ENCODE results near the gene KRTAP12-2. TPM values are rescaled to one million over a fixed set of nuclear protein-coding genes. Genes with fewer than 3 reads are reported as not detected.
"Not testable (repeated sequence)": the region's sequence is repeated elsewhere in the genome, so short reads cannot be mapped to it uniquely, and the experiment has no call there.

Gene KRTAP12-2
- polyA plus RNA-seq, 1 experiment: not detected

- no peaks in the 10 kb centered on the region for H3K36me3 ChIP-seq (ENCODE audit: control insufficient read depth, insufficient read depth, low read length)
- peaks cover 8% of the 10 kb centered on the region for H3K27me3 ChIP-seq (ENCODE audit: control insufficient read depth, insufficient read depth, low read length)
- ChIA-PET POLR2A (no interaction called here), CTCF (no interaction called here)
- TF ChIP-seq, protein P1, sequence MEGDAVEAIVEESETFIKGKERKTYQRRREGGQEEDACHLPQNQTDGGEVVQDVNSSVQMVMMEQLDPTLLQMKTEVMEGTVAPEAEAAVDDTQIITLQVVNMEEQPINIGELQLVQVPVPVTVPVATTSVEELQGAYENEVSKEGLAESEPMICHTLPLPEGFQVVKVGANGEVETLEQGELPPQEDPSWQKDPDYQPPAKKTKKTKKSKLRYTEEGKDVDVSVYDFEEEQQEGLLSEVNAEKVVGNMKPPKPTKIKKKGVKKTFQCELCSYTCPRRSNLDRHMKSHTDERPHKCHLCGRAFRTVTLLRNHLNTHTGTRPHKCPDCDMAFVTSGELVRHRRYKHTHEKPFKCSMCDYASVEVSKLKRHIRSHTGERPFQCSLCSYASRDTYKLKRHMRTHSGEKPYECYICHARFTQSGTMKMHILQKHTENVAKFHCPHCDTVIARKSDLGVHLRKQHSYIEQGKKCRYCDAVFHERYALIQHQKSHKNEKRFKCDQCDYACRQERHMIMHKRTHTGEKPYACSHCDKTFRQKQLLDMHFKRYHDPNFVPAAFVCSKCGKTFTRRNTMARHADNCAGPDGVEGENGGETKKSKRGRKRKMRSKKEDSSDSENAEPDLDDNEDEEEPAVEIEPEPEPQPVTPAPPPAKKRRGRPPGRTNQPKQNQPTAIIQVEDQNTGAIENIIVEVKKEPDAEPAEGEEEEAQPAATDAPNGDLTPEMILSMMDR (IDR thresholded peaks at IDR 0.05; ENCODE audit: insufficient read depth, low read depth, low read length): no peak
- DNase-seq (ENCODE audit: low read depth): no peak
- H3K4me3 ChIP-seq (ENCODE audit: low read depth, low read length): no peak overlapping the region
These were observed 20.3 kb upstream of the KRTAP12-2 start for GRCh38 chr21:44686843-44687561.

DNA sequence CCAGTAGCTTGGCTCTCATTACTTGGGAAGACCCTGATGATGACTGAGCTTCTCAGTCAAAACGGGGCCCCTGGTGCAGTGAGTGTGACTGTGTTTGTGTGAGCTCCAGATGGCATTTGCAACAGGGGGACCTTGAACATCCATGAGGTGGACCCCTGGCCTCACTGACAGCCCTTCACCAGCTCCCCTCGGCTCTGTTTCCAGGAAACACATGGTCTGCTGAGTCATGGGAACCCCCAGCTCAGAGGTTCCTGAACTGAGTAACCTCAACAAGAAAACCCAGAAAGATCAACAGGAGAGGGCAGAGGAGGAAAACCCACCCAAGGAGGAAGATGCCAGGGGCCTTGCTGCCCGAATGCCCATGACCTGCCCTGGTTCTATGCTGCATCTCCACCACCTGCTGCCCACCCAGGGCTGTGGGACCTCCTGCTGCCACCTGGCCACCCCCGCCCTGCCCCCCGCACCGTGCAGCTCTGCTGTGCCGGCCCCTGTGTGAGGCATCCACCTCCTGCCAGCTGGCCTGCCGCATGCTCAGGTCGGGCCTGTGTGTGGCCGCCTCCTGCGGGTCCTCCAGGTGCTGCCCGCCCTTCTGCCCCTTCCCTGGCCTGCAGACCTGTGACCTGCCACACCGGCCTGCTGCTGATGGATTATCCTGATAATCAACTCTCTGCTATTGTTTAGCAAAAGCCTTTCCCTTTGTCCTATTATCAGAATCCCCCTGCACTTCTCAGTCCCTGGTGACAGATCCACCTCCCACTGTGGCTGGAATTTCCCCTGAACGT is 19.5 kb upstream of the KRTAP12-2 start:
- no peak overlapping the region for H3K4me3 ChIP-seq (ENCODE audit: low read depth, low read length)
- no peak for DNase-seq (ENCODE audit: low read depth)
- H3K27me3 ChIP-seq (ENCODE audit: control insufficient read depth, insufficient read depth, low read length): peaks cover 8% of the 10 kb centered on the region
- ChIA-PET POLR2A (no interaction called here), CTCF (no interaction called here)
- H3K36me3 ChIP-seq (ENCODE audit: control insufficient read depth, insufficient read depth, low read length): no peaks in the 10 kb centered on the region
- TF ChIP-seq, protein P1 (IDR thresholded peaks at IDR 0.05; ENCODE audit: insufficient read depth, low read depth, low read length): no peak

DNA sequence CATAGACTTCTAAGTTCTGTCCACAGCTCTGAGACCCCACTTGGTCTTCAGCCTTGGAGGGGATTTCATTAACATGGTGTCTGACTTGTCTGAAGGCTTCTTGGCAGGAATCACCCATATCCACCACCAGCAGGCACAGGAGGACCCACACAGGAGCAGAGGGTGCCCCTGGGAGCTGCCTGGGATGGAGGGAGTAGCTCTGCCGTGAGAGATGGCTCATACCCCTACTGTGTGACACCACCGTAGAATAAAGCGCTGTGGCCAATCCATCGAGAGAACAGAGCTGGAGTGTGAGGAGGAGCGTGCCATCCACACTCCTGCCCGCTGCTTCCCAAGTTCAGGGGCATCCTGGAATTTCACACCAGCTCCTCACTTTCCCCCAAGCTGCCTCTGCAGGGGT is 18.3 kb upstream of the KRTAP12-2 start:
- DNase-seq (ENCODE audit: low read depth); POLR2A ChIA-PET; CTCF ChIA-PET; H3K4me3 ChIP-seq (ENCODE audit: low read depth, low read length); H3K27me3 ChIP-seq (ENCODE audit: control insufficient read depth, insufficient read depth, low read length); H3K36me3 ChIP-seq (ENCODE audit: control insufficient read depth, insufficient read depth, low read length): not testable (repeated sequence)

DNA sequence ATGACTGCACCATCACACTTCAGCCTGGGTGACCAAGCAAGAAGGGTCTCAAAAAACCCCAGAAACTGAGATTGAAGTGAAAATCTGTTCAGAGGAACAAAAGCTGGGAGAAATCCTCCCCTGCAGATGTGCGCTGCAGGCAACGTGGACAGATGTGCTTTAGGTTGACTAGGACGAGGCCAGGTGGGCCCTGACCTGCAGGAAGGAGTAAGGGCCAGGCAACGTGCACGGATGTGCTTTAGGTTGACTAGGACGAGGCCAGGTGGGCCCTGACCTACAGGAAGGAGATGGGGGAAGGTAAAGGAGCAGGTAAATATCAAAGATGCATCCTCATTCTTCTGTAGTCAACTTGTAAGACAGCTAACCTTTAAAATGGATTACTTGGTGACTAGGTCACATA is 17.8 kb upstream of the KRTAP12-2 start:
- ChIA-PET CTCF (no interaction called here), POLR2A (no interaction called here)
- H3K36me3 ChIP-seq (ENCODE audit: control insufficient read depth, insufficient read depth, low read length): no peaks in the 10 kb centered on the region
- no peak for DNase-seq (ENCODE audit: low read depth)
- H3K4me3 ChIP-seq (ENCODE audit: low read depth, low read length): no peak overlapping the region
- H3K27me3 ChIP-seq (ENCODE audit: control insufficient read depth, insufficient read depth, low read length): peaks cover 8% of the 10 kb centered on the region
- TF ChIP-seq, protein P1 (IDR thresholded peaks at IDR 0.05; ENCODE audit: insufficient read depth, low read depth, low read length): no peak

- Histone ChIP-seq H3K27me3 (ENCODE audit: control insufficient read depth, insufficient read depth, low read length) (peaks cover 8% of the 10 kb centered on the region), H3K36me3 (ENCODE audit: control insufficient read depth, insufficient read depth, low read length) (no peaks in the 10 kb centered on the region), H3K4me3 (ENCODE audit: low read depth, low read length) (no peak overlapping the region)
- ChIA-PET CTCF (interaction anchor here (1.1 kb wide), 1 partner anchor 20 kb away, joined by 3 read pairs; no protein-coding TSS in a partner anchor), POLR2A (no interaction called here)
- no peak for DNase-seq (ENCODE audit: low read depth)
- TF ChIP-seq, protein P1 (IDR thresholded peaks at IDR 0.05; ENCODE audit: insufficient read depth, low read depth, low read length): no peak
These were observed 17.4 kb upstream of the KRTAP12-2 start for GRCh38 chr21:44684077-44684476.

Data from BJ (cell line).